Glomerular visceral epithelial cell (primary cell): Measurements from ENCODE around the gene TPST1.
"Not testable (repeated sequence)": the region's sequence is repeated elsewhere in the genome, so short reads cannot be mapped to it uniquely, and the experiment has no call there.

Experiments used
- DNase-seq: peaks from one replicate; pipeline ENCODE4 v3.0.0-alpha.2; 2016; ENCODE audit errors: extremely low spot score

Gene TPST1

DNA sequence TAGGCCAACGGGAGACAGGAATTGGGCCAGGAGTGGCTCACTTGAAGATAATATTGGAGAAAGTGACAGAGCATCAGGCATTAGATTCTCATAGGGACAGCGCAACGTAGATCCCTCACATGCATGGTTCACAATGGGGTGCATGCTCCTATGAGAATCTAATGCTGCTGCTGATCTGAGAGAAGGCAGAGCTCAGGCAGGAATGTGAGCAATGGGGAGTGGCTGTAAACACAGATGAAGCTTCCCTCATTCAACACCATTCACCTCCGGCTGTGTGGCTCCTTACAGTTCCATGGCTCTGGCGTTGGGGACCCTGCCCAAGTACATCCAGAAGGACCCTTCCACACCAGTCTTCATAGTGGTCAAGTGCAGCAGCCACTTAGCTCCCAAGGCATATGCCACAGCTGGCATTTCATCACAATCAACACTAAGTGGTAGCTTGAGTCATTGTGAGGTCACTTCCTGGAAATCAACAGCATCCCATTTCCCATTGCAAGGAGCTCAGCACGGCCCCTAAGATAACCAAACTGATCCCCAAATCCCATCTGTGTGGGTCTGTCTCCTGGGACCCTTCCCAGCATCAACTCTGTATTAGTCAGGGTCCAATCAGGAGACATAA lies 174.5 kb downstream of the TPST1 start:
- DNase-seq, result no peak

DNA sequence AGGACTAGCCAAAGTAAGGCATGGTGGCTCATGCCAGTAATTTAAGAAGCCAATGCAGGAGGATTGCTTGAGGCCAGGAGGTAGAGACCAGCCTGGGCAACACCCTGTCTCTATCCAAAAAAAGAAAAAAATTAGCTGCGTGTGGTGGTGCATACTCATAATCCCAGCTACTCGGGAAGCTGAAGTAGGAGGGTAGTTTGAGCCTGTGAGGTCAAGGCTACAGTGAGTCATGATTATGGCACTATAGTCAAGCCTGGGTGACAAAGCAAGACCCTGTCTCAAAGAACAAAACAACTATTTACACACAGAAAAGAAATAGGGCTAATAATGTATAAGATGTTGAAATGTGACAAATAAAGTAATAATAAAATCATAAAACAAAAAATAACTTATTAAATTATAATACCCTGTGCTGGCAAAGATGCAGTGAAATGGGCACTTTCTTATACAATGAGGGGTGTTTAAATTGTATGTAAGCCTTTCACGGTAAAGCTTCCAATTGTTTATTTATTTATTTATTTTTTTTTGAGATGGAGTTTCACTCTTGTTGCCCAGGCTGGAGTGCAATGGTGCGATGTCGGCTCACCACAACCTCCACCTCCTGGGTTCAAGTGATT lies 175.2 kb downstream of the TPST1 start:
- no peak for DNase-seq

DNA sequence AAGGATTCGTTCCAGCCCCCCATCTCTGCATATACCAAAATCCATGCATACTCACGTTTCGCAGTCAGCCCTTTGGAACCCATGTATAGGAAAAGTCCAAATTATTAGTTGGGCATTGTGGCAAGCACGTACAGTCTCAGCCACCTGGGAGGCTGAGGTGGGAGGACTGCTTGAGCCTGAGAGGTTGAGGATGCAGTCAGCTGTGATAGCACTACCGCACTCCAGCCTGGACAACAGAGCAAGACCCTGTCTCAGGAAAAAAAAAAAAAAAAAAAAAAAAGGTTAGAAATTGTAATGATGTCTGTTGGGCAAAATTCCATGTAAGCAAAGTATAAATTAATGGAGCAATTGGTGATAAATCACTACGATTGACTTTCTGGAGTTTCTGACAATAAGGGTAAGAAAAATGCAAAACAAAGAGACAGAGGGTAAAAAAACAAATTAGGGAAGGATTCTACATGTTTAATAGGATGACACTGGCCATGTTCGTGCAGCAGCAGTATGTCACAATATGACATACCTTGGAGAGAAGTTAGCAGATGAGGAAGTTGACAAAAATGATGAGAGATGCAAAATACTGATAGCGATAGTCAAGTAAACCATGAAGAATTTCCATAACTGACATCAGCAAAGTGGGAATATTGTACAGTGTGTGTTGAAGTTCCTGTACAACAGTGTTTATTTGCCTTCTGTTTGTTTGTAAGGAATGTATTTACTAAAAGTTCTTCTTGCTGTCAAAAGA lies 177.2 kb downstream of the TPST1 start:
- DNase-seq, result not testable (repeated sequence)

DNA sequence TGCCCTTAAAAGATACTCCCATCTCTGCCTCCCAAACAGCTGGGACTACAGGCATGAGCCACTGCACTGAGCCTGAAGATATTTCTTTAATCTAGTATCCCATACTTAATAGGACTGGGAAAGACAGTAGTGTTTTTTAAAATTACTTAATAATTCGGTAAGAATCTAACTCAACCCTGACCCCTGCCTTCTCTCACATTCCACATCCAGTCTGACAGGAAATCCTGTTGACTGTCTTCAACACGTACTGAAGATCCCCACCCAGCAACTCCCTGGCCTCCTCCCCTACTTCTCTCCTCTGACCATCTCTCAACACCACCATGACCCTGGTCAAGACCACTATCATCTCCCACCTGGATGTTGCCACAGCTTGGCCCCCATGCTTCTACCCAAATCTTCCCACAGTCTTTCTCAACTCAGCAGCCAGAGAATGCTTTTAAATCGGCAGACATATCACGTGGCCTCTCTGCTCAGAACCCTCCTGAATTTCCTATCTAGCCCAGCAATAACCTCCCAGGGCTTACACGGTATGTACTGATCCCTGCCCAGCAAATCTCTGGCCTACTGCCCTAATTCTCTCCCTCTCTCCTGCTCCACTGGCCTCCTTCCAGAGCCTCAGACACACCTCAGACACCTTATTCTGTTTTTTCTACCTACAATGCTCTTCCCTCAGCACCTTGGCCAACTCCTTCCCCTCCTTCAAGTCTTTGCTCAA lies 180.2 kb downstream of the TPST1 start:
- not testable (repeated sequence) for DNase-seq

DNA sequence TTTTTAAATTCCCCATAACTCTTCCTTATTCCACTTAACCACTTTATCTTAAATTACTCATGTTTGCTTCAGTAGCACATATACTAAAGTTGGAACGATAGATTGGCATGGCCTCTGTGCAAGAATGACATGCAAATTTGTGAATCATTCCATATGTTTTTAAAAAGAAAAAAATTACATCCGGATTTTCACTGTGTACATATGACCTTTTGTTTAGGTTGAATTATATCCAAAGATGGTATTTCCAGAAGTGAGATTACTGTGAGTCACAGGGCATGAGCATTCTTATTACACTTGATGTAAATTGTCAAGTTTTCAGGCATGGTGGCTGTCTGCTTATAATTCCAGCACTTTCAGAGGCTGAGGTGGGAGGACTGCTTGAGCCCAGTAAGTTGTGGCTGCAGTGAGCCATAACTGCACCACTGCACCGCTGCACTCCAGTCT lies 190.0 kb downstream of the TPST1 start:
- peak; percentile 37 for DNase-seq

DNA sequence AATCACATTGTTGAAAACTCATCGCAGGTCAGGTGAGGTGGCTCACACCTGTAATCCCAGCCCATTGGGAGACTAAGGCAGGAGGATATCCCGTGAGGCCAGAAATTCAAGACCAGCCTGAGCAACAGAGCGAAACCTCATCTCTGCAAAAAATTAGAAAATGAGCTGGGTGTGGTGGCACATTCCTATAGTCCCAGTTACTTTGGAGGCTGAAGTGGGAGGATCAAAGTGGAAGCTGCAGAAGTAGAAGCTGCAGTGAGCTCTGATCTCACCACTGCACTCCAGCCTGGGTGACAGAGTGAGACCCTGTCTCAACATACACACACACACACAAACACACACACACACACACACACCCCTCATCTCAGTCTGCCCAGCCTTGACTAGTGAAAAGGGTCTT lies 190.9 kb downstream of the TPST1 start:
- DNase-seq, result not testable (repeated sequence)

DNA sequence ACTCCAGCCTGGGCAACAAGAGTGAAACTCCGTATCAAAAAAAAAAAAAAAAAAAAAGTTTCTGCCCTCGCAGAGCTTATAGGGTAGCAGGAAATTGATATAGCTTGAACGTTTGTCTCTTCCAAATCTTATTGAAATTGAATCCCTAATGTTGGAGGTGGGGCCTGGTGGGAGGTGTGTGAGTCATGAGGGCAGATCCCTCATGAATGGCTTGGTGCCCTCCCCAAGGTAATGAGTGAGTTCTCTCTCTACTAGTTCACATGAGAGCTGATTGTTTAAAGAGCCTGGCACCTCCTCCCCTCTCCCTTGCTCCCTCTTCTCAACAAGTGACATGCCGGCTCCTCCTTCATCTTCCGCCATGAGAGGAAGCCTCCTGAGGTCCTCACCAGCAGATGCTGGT lies 193.7 kb downstream of the TPST1 start:
- not testable (repeated sequence) for DNase-seq

DNA sequence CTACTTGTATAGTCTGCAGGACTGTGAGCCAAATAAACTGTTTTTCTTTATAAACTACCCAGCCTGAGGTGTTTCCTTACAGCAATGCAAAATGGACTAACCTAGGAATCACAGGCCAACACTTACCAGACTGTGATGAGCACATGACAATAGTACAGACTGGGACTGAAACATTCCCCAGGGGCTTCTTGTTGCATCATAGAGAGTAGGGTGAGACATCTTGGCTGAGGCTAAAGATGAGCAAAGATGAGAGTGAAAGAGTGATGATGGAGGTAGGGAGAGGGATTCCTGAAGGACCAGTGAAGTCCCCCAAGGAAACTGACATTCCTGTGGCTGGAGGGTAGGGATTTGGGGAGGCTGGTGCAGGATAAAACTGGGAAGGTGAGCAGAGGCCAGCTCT lies 194.4 kb downstream of the TPST1 start:
- no peak for DNase-seq

DNA sequence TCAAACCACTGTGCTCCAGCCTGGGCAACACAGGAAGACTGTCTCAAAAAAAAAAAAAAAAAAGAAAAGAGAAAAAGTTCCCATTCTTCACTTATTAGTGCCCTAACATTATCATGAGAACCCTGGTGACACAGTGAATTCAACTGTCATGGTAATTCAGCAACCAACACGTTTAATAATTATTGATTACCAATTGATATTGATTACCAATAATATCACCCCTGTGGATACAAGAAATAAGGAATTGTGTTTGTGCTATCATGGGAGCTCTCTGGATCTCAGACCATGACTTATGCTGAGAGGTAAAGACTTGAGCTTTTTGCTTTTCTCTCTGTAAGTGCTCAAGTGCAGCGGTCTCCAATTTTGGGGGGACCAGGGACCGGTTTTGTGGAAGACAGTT lies 195.3 kb downstream of the TPST1 start:
- DNase-seq, result no peak

DNA sequence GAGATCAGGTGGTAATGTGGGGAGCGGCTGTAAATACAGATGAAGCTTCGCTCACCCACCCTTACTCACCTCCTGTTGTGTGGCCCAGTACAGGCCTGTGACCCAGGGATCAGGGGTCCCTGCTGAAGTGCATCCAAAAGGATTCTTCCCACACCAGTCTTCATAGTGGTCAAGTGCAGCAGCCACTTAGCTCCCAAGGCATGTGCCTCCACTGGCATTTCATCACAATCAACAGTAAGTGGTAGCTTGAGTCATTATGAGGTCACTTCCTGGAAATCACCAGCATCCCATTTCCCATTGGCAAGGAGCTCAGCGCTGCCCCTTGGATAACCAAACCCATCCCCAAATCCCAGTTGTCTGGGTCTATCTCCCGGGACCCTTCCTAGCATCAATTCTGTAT lies 196.0 kb downstream of the TPST1 start:
- not testable (repeated sequence) for DNase-seq

DNA sequence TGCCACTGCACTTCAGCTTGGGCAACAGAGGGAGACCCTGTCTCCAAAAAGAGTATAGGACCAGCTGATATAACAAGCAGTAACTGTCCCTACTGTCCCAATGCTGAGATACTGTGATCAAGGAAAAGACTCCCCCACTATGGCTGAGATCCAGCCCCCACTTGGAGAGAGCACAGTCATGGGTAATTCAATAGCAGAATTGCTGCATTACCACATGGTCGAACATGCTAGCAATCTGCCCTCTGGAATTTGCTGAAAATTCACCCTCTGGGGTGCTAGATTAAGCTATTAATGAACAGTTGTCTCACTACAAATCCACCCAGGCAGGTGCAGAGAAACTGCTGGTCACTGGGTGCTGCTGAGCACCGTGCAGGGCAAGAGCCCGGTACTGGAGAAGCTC lies 196.8 kb downstream of the TPST1 start:
- not testable (repeated sequence) for DNase-seq

DNA sequence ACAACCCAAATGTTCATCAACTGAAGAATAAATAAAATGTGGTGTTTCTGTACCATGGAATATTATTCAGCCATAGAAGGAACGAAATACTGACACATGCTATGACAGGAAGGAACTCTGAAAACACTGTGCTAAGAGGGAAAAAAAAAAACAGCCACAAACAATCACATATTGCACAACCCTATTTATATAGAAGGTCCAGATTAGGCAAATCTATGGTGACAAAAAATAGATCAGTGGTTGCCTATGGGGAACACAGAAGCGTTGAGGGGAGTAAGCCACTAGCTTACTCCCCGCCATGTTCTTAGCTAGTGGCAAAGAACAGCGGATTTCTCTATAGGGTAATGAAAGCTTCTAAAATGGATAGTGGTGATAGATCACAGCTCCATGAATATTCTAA lies 198.4 kb downstream of the TPST1 start:
- DNase-seq, result no peak

DNA sequence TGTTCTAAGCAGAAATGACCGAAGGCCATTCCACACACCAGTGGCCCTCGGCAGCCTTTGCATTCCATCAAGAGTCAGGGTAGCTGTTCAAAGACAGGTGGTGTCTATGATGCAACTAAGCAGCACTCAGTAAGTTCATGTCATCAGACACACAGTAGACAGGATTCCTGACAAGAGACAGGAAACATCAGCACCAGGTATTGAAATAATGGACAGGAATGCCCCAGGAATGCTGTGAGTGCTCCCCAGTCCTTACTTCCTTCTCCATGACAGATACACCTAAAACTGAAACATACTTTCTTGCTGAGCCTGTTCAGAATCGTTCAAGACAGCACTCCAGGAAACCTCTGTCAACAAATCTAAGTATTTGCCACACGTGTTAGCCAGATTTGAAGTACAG lies 204.4 kb downstream of the TPST1 start:
- DNase-seq, result no peak
